Epidermal melanocyte (primary cell): ENCODE data around the gene ASCC3.
A peak's percentile ranks its signal among the peaks of the same experiment; 100 is the strongest.
"Not testable (repeated sequence)": the region's sequence is repeated elsewhere in the genome, so short reads cannot be mapped to it uniquely, and the experiment has no call there.

Source experiments
- DNase-seq: peaks from one replicate; pipeline ENCODE4 v3.0.0; 2011; ENCODE audit warnings: low spot score; ENCODE audit not compliant: insufficient read length

The ASCC3 gene

GRCh38 chr6:100665041-100665380, 216.1 kb downstream of the ASCC3 start:
- no peak for DNase-seq

GRCh38 chr6:100664274-100665040, 216.7 kb downstream of the ASCC3 start:
- DNase-seq = peak; percentile 13

DNA sequence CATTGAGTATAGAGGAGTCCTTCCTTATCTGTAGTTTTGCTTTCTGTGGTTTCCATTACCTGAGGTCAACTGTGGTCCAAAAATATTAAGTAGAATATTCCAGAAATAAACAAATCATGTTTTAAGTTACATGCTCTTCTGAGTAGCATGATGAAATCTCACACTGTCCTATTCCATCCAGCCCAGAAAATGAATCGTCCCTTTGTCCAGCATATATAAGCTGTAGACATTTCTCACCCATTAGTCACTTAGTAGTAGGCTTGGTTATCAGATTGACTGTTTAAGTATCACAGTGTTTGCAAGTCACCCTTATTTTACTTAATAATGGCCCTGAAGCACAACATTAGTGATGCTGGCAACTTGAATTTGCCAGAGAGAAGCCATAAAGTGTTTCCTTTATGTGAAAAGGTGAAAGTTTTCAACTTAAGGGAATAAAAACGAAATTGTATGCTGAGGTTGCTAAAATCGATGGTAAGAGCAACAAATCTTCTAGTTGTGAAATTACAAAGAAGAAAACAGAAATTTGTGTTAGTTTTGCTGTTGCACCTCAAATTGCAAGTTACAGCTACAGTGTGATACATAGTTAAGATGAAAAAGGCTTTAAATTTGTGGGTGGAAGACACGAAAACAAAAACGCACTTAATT, 217.8 kb downstream of the ASCC3 start:
- DNase-seq = no peak

DNA sequence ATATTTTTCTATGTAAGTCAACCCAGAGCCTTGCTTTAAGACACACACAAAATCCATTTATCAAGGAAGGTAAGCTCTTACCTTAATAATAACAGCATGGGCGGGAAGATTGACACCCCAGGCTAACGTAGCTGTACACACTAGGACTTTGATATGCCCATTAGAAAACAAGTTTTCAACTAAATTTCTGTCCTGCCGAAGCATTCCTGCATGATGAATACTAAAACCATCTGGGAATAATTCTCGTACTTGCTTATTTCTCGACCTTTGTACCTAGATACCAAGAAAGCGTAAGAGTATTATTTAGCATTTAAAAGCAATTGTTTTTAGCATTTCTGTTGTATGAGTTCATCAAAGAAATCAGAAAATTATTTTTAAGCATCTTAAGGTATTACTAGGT, 218.9 kb downstream of the ASCC3 start:
- DNase-seq = no peak

DNA sequence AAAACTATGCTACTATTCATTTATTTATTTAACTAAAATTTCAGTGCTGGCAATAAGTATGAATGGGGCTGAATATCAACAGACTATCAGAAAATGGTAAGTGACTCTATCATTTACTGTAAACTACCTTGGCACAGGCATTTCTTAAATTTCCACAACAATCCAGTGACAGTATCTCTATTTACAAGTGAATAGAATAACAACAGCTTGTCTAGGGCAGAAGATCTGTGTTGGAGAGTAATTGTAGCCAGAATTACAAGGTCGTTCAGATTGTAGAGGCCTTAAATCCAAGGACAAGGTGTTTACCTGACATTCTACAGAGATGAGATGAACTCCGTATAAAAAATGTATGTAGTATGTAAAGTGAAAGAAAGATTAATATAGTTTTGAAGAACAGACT, 222.6 kb downstream of the ASCC3 start:
- no peak for DNase-seq

- no peak for DNase-seq
Observed at GRCh38 chr6:100657678-100658330, 223.3 kb downstream of the ASCC3 start.

DNA sequence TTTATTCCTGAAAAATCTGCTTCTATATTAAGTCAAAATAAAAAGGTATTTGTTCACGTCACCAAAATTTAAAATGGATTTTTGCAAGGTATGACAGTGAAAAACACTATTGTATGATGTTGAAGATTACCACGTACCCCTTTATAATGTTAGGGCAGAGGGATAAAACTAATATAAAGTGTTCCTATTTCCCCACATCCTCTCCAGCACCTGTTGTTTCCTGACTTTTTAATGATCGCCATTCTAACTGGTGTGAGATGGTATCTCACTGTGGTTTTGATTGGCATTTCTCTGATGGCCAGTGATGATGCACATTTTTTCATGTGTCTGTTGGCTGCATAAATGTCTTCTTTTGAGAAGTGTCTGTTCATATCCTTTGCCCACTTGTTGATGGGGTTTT, 240.0 kb downstream of the ASCC3 start:
- DNase-seq = not testable (repeated sequence)

DNA sequence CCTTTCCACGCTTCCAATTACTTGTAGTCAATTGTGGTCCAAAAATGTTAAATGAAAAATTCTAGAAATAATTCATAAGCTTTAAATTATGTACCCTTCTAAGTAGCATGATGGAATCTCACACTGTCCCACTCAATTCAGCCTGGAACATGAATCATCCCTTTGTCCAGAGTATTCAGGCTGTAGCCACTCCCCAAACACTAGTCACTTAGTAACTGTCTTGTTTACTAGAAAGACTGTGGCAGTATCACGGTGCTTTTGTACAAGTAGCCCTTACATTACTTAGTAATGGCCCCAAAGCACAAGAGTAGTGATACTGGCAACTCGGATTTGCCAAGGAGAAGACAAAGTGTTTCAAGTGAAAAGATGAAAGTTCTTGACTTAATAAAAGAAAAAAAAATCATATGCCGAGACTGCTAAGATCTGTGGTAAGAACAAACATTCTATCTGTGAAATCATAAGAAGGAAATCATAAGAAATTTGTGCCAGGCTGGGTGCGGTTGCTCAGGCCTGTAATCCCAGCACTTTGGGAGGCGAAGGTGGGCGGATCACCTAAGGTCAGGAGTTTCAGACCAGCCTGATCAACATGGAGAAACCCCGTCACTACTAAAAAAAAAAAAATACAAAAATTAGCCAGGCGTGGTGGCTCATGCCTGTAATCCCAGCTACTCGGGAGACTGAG, 247.9 kb downstream of the ASCC3 start:
- DNase-seq = peak; percentile 25

GRCh38 chr6:100630536-100630935, 250.6 kb downstream of the ASCC3 start:
- no peak for DNase-seq

DNA sequence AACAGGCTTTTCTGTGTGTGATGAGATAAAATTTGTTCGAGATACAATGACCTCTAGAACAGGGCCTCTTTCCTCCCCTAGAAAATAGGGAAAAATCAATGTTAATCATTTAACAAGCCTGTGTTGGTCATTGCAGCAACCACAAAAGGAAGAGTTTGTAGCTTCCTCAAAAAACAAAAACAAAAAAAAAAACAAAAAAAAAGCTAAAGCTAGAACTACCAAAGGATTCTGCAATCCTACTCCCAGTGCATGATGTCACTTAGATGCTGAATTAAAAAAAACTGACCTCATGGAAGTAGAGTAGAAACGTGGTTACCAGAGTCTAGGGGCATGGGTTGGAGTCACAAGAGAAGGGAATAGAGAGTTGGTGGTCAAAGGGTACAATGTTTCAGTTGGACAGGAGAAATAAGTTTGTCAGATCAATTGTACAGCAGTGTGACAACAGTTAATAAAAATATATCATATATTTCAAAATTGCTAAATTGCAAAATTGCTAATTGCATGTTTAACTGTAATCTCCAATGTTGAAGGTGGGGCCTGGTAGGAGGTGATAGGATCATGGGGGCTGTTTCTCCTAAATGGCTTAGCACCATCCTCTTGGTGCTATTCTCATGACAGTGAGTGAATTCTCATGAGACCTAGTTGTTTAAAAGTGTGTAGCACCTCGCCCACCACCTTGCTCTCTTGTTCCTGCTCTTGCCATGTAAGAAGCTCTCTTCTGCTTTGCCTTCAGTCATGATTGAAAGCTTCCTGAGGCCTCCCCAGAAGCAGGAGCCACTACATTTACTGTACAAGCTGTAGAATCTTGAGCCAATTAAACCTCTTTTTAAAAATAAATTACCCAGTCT, 253.0 kb downstream of the ASCC3 start:
- no peak for DNase-seq

DNA sequence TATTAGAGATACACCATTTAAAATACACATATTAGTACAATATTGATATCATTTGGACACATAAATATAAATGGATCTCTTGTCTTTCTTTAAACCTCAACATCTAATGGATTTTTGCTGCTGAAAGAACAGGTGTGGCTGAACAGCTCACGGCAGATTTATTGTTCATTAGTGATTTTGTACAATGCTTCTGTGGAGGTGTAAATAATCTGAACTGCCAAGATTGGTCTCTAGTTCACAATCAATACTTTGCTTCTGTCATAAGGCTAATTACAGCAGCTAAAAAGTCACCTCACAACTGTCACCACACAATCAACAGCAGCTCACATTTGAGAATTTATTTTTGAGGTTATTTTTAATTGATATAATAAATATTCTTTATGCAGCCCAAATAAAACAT, 254.4 kb downstream of the ASCC3 start:
- no peak for DNase-seq

DNA sequence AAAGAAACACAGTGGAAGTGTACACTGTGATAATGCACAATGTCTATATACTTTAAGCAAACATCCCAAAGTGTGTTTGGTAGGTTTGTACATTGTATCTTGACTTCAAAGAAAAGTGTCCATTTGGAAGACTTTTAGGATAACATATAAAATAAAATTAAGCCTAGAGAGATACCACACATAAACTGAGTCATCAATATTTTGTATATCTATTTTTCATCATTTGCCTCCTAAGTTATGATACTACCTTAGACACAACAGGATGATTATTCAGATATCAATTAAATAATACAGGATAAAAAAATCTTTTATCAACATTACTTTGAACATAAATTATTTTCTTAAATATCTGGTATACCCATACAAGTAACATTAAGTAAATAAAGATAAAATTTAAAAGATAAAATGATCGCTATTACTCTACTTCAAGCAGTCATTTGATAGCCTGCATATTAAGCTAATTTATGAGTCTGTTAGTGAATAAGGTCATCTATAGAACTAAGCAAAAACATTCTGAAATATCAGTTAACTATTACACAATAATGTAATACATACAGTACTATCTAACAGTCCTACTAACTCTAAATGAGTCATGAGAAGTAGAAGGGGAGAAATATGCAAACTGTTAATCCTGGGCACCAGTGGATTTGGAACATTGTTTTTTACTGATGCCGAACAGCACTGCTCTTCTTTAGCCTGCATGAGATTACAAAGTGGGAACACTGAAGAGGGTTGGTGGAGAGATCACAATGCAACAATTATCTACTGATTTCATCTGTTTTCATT, 258.0 kb downstream of the ASCC3 start:
- DNase-seq = no peak

- no peak for DNase-seq
Observed at GRCh38 chr6:100620085-100620840, 260.9 kb downstream of the ASCC3 start.

DNA sequence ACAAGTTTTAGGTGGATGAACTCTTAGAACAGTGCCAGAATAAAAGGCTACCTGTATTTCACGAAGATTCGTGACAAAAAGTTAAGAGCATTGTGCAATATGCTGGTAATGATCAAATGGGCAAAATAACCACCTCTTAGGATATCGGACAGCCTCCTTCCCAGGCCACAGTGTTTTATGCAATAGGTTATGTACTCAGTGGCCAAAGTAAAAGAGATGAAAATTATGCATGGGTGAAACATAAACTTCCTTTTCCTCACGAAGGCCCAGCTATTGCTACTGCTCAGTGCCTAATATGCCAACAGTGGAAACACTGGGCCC, 262.8 kb downstream of the ASCC3 start:
- no peak for DNase-seq

DNA sequence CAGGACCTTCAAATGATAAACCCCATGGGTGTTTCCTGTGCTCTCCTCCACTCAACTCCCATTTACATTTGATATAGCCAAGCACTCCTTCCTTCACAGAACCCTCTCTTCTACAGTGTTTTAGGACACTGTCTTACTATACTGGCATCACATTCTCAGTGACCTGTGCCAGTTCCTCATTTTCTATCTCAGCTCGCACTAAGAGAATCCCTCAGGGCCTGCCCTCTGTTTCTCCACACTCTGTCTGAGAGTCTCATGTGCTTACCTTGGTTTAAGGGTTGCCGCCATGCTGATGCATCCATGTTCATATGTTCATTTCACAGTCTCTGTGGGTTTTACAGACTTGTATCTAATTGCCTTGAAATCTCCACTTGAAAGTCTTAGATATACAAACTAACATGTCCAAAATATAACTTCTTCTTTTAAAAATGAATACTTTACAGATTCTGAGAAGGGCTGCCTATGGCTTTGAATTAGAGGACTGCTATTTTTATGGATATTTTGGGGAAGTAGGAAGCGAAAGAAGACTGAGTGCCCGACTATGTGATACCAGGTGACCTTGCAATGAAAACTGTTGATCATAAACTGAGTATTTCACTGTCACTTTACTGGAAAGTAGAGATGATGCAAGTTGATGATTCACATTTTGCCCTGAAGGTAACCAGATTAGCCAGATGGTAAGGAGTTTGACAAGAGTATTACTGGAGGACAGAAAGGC, 263.3 kb downstream of the ASCC3 start:
- no peak for DNase-seq

DNA sequence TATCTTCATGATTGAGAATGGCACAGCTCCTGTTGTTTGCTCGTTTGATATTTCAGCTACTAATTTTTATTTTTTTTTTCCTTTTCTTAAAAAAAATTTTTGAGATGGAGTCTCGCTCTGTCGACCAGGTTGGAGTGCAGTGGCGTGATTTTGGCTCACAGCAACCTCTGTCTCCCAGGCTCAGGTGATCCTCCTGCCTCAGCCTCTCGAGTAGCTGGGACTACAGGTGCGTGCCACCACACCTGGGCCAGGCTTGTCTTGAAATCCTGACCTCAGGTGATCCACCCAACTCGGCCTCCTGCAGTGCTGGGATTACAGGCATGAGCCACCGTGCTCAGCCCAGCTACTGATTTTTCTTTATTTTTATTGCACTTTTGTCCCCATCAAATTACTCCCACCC, 266.2 kb downstream of the ASCC3 start:
- no peak for DNase-seq

- no peak for DNase-seq
Observed at GRCh38 chr6:100614386-100614785, 266.7 kb downstream of the ASCC3 start.

GRCh38 chr6:100613656-100614055, 267.5 kb downstream of the ASCC3 start:
- DNase-seq = no peak

- no peak for DNase-seq
Observed at GRCh38 chr6:100612094-100612493, 269.0 kb downstream of the ASCC3 start.
